ENCODE data around the gene PDGFA. TPM values are rescaled to one million over a fixed set of nuclear protein-coding genes. Genes with fewer than 3 reads are reported as not detected.

PDGFA gene
- total RNA-seq, 1 experiment from 2014 or later: 35.8 TPM

DNA sequence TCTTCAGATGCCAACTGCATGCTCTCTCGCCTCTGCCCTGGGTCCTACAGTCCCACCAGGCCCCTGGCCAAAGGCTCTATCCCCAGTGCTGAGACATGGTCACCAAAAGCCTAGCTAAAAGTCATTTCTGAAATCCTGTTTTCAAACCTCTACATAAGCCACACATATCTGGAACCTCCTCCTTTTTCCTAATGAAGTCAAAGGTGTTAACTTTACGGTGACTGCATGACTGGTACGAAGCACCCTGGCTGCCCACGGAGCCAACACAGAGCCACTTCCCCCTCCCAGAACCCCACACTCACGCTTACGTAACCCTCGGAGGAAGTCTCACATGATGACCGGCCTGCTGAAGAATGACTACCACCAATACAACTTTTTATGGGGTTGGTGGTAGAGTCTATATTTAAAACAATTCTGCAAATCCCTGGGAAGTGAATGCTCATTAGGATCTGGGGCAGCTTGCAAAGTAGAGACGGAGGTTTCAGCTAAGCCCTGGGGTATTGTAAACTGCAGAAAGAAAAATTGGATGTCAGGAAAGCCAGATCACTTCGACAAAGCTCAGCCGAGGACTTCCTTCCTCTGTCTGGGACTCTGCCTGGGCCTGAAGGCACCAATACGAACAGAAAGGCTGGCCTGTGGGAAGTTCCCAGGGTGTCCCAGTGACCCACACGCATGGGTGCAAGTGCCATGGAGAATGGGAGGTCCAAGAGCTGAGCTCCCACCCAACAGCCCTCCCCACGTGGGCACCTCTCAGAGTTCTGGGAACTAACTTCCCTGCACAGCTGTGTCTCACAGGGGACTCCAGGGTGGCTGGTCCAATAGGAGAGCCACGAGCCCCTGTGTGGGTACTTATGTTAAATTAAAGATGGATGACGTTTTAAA lies 50.7 kb downstream of the PDGFA start:
- Mint-ChIP-seq H3K27me3 (ENCODE audit: low read depth) (peaks cover 7% of the 10 kb centered on the region), H3K4me3 (no peak overlapping the region), H3K4me1 (0 out of 4 replicates have a peak, but pooled peaks cover 0 to 4% of the 10 kb centered on the region in 2 experiments), H3K9me3 (peaks cover 14 to 18% of the 10 kb centered on the region in 2 experiments), H3K36me3 (ENCODE audit: insufficient read depth in 1 of 3, low read depth in 3 of 3) (peaks cover 10 to 13% (median 10%) of the 10 kb centered on the region in 3 experiments), H3K27ac (no peak overlapping the region)
- Histone ChIP-seq H3K79me2 (ENCODE audit: insufficient read depth, low read length) (no peaks in the 10 kb centered on the region), H2BK15ac (ENCODE audit: low read depth, low read length) (no peak overlapping the region), H3K23ac (ENCODE audit: insufficient read length, low read depth, low read length) (no peak overlapping the region), H4K91ac (ENCODE audit: insufficient read length, low read depth, low read length) (no peak overlapping the region), H2BK5ac (ENCODE audit: insufficient read length, low read length) (no peak overlapping the region), H2BK12ac (ENCODE audit: insufficient read length, low read depth, low read length) (no peak overlapping the region), H4K20me1 (ENCODE audit: control insufficient read depth, insufficient read depth, insufficient read length) (peaks cover 2% of the 10 kb centered on the region), H2BK120ac (ENCODE audit: low read depth, low read length, poor library complexity, severe bottlenecking) (no peak overlapping the region), H3K79me1 (ENCODE audit: insufficient read depth, low read depth, low read length, poor library complexity, severe bottlenecking) (no peaks in the 10 kb centered on the region), H3K27ac (ENCODE audit: insufficient read length, low read depth, low read length) (no peak overlapping the region), H3K9ac (ENCODE audit: extremely low read depth, insufficient read length, low read length) (no peak overlapping the region), H3K27me3 (ENCODE audit: insufficient read depth, low read length) (no peaks in the 10 kb centered on the region), H3K23me2 (ENCODE audit: insufficient read length, low read depth, low read length, poor library complexity, severe bottlenecking) (no peaks in the 10 kb centered on the region), H3K14ac (ENCODE audit: insufficient read depth, low read length) (no peak overlapping the region), H3K4ac (ENCODE audit: low read depth, low read length) (no peak overlapping the region), H3K56ac (ENCODE audit: insufficient read length, low read depth, low read length) (no peak overlapping the region), H3K4me2 (ENCODE audit: insufficient read depth, insufficient read length, low read length) (no peak overlapping the region), H3K18ac (ENCODE audit: insufficient read length, low read depth, low read length) (no peak overlapping the region), H2BK20ac (ENCODE audit: low read depth, low read length, poor library complexity, severe bottlenecking) (no peak overlapping the region), H4K5ac (ENCODE audit: insufficient read length, low read depth, low read length) (no peak overlapping the region), H3T11ph (ENCODE audit: low read length) (no peak overlapping the region), H3K4me1 (ENCODE audit: insufficient read depth, low read length) (no peaks in the 10 kb centered on the region), H4K8ac (replicated peaks; ENCODE audit: insufficient read length, low read depth, low read length) (no peak overlapping the region), H2AK5ac (ENCODE audit: insufficient read length, low read length) (no peak overlapping the region), H2AFZ (ENCODE audit: low read length) (no peak overlapping the region), H3K9me3 (ENCODE audit: control insufficient read depth, low read depth, low read length) (no peaks in the 10 kb centered on the region)
- no CpG with 5 or more reads among the region's 16 CpGs for WGBS (ENCODE audit: extremely low coverage, insufficient read length, low lambda C conversion rate)
- TF ChIP-seq, protein P1, sequence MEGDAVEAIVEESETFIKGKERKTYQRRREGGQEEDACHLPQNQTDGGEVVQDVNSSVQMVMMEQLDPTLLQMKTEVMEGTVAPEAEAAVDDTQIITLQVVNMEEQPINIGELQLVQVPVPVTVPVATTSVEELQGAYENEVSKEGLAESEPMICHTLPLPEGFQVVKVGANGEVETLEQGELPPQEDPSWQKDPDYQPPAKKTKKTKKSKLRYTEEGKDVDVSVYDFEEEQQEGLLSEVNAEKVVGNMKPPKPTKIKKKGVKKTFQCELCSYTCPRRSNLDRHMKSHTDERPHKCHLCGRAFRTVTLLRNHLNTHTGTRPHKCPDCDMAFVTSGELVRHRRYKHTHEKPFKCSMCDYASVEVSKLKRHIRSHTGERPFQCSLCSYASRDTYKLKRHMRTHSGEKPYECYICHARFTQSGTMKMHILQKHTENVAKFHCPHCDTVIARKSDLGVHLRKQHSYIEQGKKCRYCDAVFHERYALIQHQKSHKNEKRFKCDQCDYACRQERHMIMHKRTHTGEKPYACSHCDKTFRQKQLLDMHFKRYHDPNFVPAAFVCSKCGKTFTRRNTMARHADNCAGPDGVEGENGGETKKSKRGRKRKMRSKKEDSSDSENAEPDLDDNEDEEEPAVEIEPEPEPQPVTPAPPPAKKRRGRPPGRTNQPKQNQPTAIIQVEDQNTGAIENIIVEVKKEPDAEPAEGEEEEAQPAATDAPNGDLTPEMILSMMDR (conservative IDR thresholded peaks at IDR 0.05): no peak
- no peak for DNase-seq

Data from H9 (cell line).